GM23338 (cell line): ENCODE results near the gene CHN1.

ENCODE experiments used
- CTCF ChIP-seq, 2 experiments: fragments of 200-600 bp in 1 of 2; sonication (generic) in 1 of 2; conservative IDR thresholded peaks; 2 replicates each; pipeline versions ENCODE4 v1.5.1 to v1.6.1; 2016 to 2017; ENCODE audit warnings: antibody characterized with exemption in 2 of 2, low read depth in 2 of 2, mild to moderate bottlenecking in 2 of 2, moderate library complexity in 1 of 2
- REST ChIP-seq: IDR thresholded peaks from one replicate; pipeline ENCODE4 v1.6.1; 2018; ENCODE audit warnings: antibody characterized with exemption; ENCODE audit not compliant: unreplicated experiment

- no peak for TF ChIP-seq CTCF (conservative IDR thresholded peaks at IDR 0.05; ENCODE audit: low read depth in 2 of 2)
- TF ChIP-seq REST: no peak
These were observed 220.9 kb downstream of the CHN1 start for GRCh38 chr2:174784316-174784715.
